Measurements from ENCODE around the gene BMAL1. TPM values are rescaled to one million over a fixed set of nuclear protein-coding genes. Genes with fewer than 3 reads are reported as not detected.
A peak's percentile ranks its signal among the peaks of the same experiment; 100 is the strongest.
"Not testable (repeated sequence)": the region's sequence is repeated elsewhere in the genome, so short reads cannot be mapped to it uniquely, and the experiment has no call there.

BMAL1 gene
- total RNA-seq, 1 donor from 2014 or later: 8.5 TPM

DNA sequence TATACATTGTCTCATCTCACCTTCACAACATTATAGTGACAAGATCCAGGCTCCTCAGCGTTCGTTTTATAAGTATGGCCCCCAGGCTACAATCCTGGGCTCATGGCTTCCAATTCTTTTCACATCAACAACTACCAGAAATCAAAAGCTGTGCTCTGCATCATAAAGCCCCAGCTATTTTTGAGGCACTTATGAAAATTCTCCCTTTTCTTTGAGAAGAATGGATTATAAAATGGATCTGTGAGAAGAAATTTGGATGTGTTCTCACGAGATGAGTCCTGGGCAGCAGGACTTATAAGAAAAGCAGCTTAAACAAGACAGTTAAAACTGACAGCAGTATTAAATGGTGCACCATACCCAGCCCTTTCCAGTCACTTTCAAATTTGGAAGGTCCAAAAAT lies 105.2 kb downstream of the BMAL1 start:
- no peak for DNase-seq (ENCODE audit: low read depth)
- TF ChIP-seq, protein P1, sequence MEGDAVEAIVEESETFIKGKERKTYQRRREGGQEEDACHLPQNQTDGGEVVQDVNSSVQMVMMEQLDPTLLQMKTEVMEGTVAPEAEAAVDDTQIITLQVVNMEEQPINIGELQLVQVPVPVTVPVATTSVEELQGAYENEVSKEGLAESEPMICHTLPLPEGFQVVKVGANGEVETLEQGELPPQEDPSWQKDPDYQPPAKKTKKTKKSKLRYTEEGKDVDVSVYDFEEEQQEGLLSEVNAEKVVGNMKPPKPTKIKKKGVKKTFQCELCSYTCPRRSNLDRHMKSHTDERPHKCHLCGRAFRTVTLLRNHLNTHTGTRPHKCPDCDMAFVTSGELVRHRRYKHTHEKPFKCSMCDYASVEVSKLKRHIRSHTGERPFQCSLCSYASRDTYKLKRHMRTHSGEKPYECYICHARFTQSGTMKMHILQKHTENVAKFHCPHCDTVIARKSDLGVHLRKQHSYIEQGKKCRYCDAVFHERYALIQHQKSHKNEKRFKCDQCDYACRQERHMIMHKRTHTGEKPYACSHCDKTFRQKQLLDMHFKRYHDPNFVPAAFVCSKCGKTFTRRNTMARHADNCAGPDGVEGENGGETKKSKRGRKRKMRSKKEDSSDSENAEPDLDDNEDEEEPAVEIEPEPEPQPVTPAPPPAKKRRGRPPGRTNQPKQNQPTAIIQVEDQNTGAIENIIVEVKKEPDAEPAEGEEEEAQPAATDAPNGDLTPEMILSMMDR (conservative IDR thresholded peaks at IDR 0.05; ENCODE audit: low read depth, low read length): no peak
- no peak overlapping the region for H3K4me3 ChIP-seq (ENCODE audit: low read depth, low read length)

DNA sequence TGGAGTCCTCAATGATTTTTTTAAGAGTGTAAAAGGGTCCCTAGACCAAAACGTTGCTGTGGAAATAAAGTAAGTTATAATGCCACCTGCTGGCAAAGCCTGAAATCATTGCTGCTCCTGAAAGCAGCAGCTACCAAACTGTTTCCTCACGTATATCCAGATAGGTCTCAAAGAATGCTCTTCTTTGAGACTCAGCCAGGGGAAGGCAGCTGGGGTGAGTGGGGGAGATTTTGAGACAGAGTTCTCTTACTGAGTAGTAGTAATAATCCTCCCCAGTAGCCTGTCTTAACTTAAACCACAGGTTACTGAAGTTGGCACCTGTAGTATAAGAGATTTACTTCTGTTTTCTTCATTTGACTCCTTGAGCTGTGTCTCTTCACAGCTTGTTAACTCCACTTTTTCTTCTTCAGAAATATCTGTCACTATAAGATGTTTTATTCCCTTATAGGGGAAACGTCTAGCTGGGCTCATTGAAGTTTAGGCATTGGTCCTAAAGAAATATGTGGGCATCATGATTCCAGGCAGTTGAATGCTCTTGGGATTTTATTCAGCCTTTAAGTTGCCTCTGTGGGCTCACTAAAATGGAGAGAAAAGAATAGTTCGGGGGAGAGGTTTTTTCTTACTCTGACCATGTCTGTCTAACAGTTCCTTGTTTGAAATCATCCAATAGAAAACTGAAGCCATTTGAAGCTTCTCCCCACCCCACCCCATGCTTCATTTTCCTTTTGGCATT lies 107.5 kb downstream of the BMAL1 start:
- no peak overlapping the region for H3K4me3 ChIP-seq (ENCODE audit: low read depth, low read length)
- peak; percentile 9 for DNase-seq (ENCODE audit: low read depth)
- TF ChIP-seq, protein P1 (conservative IDR thresholded peaks at IDR 0.05; ENCODE audit: low read depth, low read length): peak; percentile 74

DNA sequence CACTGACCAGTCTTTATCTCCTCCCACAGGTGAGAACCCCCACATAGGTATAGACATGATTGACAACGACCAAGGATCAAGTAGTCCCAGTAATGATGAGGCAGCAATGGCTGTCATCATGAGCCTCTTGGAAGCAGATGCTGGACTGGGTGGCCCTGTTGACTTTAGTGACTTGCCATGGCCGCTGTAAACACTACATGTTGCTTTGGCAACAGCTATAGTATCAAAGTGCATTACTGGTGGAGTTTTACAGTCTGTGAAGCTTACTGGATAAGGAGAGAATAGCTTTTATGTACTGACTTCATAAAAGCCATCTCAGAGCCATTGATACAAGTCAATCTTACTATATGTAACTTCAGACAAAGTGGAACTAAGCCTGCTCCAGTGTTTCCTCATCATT lies 109.0 kb downstream of the BMAL1 start:
- no peak for DNase-seq (ENCODE audit: low read depth)
- no peak overlapping the region for H3K4me3 ChIP-seq (ENCODE audit: low read depth, low read length)
- TF ChIP-seq, protein P1 (conservative IDR thresholded peaks at IDR 0.05; ENCODE audit: low read depth, low read length): no peak

DNA sequence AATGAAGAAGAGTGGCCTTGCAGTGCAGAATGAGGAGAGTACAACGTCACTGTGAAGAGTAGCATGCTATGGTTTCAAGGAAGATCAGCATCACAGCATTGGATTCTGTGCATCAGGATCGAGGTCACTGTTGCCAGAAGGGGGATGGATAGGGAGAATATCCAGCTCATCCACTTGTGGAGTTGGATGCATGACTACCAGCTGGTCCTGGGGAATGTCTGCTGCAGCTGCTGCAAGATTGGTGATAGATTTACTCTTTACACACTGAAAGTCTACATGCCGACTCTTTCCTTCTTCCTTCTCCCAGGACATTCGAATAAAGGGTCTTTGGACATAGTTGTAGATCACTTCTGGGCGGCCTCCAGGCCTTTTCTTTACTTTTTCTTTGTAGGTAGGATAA lies 111.2 kb downstream of the BMAL1 start:
- TF ChIP-seq, protein P1 (conservative IDR thresholded peaks at IDR 0.05; ENCODE audit: low read depth, low read length): no peak
- H3K4me3 ChIP-seq (ENCODE audit: low read depth, low read length): no peak overlapping the region
- DNase-seq (ENCODE audit: low read depth): no peak

DNA sequence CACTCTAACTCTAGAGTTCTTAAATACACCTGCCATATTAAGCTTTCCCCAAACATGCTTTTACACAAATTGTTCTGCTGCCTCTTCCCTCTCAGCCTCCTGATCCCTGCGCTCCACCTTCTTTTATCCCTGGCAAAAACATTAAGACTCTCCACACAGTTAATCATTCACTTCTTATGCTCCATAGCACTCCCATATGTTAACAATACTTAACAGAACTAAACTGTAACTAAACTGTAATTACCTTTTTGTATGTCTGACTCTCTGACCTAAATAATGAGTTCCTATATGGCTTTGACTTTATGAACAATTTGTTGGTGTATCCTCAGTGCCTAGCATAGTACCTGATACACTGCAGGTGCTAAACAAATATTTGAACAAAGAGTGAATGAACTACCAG lies 113.6 kb downstream of the BMAL1 start:
- no peak overlapping the region for H3K4me3 ChIP-seq (ENCODE audit: low read depth, low read length)
- TF ChIP-seq, protein P1 (conservative IDR thresholded peaks at IDR 0.05; ENCODE audit: low read depth, low read length): no peak
- no peak for DNase-seq (ENCODE audit: low read depth)

DNA sequence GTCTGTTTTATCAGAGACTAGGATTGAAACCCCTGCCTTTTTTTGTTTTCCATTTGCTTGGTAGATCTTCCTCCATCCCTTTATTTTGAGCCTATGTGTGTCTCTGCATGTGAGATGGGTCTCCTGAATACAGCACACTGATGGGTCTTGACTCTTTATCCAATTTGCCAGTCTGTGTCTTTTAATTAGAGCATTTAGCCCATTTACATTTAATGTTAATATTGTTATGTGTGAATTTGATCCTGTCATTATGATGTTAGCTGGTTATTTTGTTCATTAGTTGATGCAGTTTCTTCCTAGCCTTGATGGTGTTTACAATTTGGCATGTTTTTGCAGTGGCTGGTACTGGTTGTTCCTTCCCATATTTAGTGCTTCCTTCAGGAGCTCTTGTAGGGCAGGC lies 120.7 kb downstream of the BMAL1 start:
- not testable (repeated sequence) for DNase-seq (ENCODE audit: low read depth); H3K4me3 ChIP-seq (ENCODE audit: low read depth, low read length)

DNA sequence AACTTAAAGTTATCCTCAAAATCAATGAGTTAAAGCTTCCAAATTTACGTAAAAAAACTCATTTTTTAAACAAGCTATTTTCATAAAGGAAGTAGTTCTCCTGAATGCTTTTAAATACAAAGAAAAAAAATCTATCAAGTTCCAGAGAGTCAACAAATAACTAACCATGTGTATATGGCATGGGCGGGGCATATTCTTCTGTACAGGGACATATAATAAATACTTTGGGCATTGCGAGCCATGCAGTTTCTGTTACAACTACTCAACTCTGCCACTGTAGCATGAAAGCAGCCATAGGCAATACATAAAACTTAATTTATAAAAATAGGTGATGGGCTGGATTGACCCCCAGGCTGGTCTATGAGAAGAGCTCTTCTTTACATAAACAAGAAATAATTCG lies 127.6 kb downstream of the BMAL1 start:
- TF ChIP-seq, protein P1 (conservative IDR thresholded peaks at IDR 0.05; ENCODE audit: low read depth, low read length): no peak
- DNase-seq (ENCODE audit: low read depth): no peak
- no peak overlapping the region for H3K4me3 ChIP-seq (ENCODE audit: low read depth, low read length)

Data from epithelial cell of proximal tubule (primary cell).